K562 (cell line): Measurements from ENCODE around the gene RNF26. TPM values are rescaled to one million over a fixed set of nuclear protein-coding genes. Genes with fewer than 3 reads are reported as not detected.

ENCODE experiments used
- CGGBP1 ChIP-seq: fragments of 250-450 bp; sonication (Bioruptor Pico); IDR thresholded peaks from 2 replicates; pipeline ENCODE4 v1.9.0; 2021; ENCODE audit warnings: mild to moderate bottlenecking
- EP400 ChIP-seq: fragments of 450-650 bp; IDR thresholded peaks from 2 replicates; pipeline ENCODE4 v1.6.1; 2017; ENCODE audit warnings: antibody characterized with exemption, mild to moderate bottlenecking, moderate library complexity
- HMGN3 ChIP-seq: IDR thresholded peaks from 2 replicates; pipeline ENCODE4 v1.6.1; 2011; ENCODE audit warnings: borderline replicate concordance, low read depth, mild to moderate bottlenecking, mixed read lengths, low read length; ENCODE audit not compliant: insufficient read length; ENCODE audit errors: extremely low read depth
- MAFF ChIP-seq: IDR thresholded peaks from 2 replicates; pipeline ENCODE4 v1.6.1; 2012; ENCODE audit warnings: low read length, improper control_type of control experiment
- MAFK ChIP-seq: IDR thresholded peaks from 2 replicates; pipeline ENCODE4 v1.6.1; 2011; ENCODE audit warnings: low read length, improper control_type of control experiment
- NBN ChIP-seq: fragments of 450-650 bp; IDR thresholded peaks from 2 replicates; pipeline ENCODE4 v1.6.1; 2016; ENCODE audit warnings: low read depth, mild to moderate bottlenecking
- NR2C1 ChIP-seq, 2 experiments: fragments of 450-650 bp; IDR thresholded peaks; 2 replicates each; pipeline ENCODE4 v1.6.1; 2017; ENCODE audit warnings: mild to moderate bottlenecking in 2 of 2, antibody characterized with exemption in 1 of 2, inconsistent platforms in 1 of 2, missing compliant biosample characterization in 1 of 2, missing genetic modification characterization in 1 of 2
- OTX1 ChIP-seq: fragments of 450-650 bp; formaldehyde crosslinking; IDR thresholded peaks from 2 replicates; pipeline ENCODE4 v1.4.0; 2022; ENCODE audit warnings: mild to moderate bottlenecking
- RERE ChIP-seq: sonication (generic); formaldehyde crosslinking; IDR thresholded peaks from 2 replicates; pipeline ENCODE4 v1.8.0; 2023; ENCODE audit warnings: missing genetic modification reagents, mild to moderate bottlenecking, borderline replicate concordance
- SIN3B ChIP-seq: fragments of 450-650 bp; IDR thresholded peaks from 2 replicates; pipeline ENCODE4 v1.6.1; 2017; ENCODE audit warnings: low read depth, mild to moderate bottlenecking, moderate library complexity
- SRSF9 ChIP-seq: fragments of 200-400 bp; formaldehyde crosslinking; IDR thresholded peaks from 2 replicates; pipeline ENCODE4 v1.6.1; 2017; ENCODE audit warnings: low read depth, low read length, borderline replicate concordance
- ZBTB7A ChIP-seq: IDR thresholded peaks from 2 replicates; pipeline ENCODE4 v1.6.1; 2011; ENCODE audit warnings: low read depth, mild to moderate bottlenecking, low read length, moderate library complexity, borderline replicate concordance; ENCODE audit not compliant: control insufficient read depth
- ZBTB8A ChIP-seq: fragments of 450-650 bp; IDR thresholded peaks from 2 replicates; pipeline ENCODE4 v1.6.1; 2018; ENCODE audit warnings: mild to moderate bottlenecking, moderate library complexity; ENCODE audit not compliant: partially characterized antibody
- ZNF444 ChIP-seq: fragments of 250-450 bp; sonication (Bioruptor Pico); IDR thresholded peaks from 2 replicates; pipeline ENCODE4 v1.4.0; 2020; ENCODE audit warnings: mild to moderate bottlenecking, moderate library complexity
- polyA plus RNA-seq, 8 experiments: library from polyadenylated mRNA; depleted of rRNA in 4 of 8; stranded (reverse) in 5 of 8; unstranded in 3 of 8; fragments of >200 nt; fragmentation: Nextera tagmentation in 2 of 8; fragmentation: Illumina TruSeq in 1 of 8; extraction: Ambion mirVana in 2 of 8; extraction: Trizol in 1 of 8; gene quantifications; 2 replicates each; pipeline versions ENCODE4 v1.2.1 to v1.2.3, GENCODE V29; 2011 to 2014; ENCODE audit warnings: inconsistent platforms in 1 of 8, missing spikeins in 1 of 8
- total RNA-seq, 7 experiments: library from RNA; depleted of rRNA in 6 of 7; stranded (reverse); fragments of >200 nt in 6 of 7; fragmentation: Illumina TruSeq in 2 of 7; extraction: Trizol in 2 of 7; gene quantifications; 2 replicates each; pipeline versions ENCODE4 v1.2.1 to v1.2.3, GENCODE V29; 2011 to 2021; ENCODE audit warnings: low replicate concordance in 1 of 7
- TF ChIP-seq, protein P1 (sequence below): sonication (generic); formaldehyde crosslinking; IDR thresholded peaks from 2 replicates; pipeline ENCODE4 v1.4.0; 2020; ENCODE audit warnings: mild to moderate bottlenecking, missing genetic modification reagents
- TF ChIP-seq, protein P2 (sequence below): fragments of 450-650 bp; formaldehyde crosslinking; IDR thresholded peaks from 2 replicates; pipeline ENCODE4 v1.4.0; 2020; ENCODE audit warnings: mild to moderate bottlenecking, moderate library complexity
- TF ChIP-seq, protein P3 (sequence below): sonication (generic); formaldehyde crosslinking; IDR thresholded peaks from 2 replicates; pipeline ENCODE4 v1.8.0; 2022; ENCODE audit warnings: mild to moderate bottlenecking, missing genetic modification reagents

Gene RNF26
- total and polyA plus RNA-seq, 9 of the 15 experiments (the other 6 are each of a cell fraction or from before 2014, with no cell fraction given): 5.3 to 53.6 (median 12.7) TPM

GRCh38 chr11:119381181-119381988 is 47.1 kb downstream of the RNF26 start, which contains the start of gene USP2 (continued):
- peak; percentile 72; the same call in 1 of the 2 replicates for TF ChIP-seq NBN
- TF ChIP-seq ZBTB7A: peak; percentile 91
- no peak for TF ChIP-seq RERE (CRISPR knock-in tag)
- TF ChIP-seq, protein P1, sequence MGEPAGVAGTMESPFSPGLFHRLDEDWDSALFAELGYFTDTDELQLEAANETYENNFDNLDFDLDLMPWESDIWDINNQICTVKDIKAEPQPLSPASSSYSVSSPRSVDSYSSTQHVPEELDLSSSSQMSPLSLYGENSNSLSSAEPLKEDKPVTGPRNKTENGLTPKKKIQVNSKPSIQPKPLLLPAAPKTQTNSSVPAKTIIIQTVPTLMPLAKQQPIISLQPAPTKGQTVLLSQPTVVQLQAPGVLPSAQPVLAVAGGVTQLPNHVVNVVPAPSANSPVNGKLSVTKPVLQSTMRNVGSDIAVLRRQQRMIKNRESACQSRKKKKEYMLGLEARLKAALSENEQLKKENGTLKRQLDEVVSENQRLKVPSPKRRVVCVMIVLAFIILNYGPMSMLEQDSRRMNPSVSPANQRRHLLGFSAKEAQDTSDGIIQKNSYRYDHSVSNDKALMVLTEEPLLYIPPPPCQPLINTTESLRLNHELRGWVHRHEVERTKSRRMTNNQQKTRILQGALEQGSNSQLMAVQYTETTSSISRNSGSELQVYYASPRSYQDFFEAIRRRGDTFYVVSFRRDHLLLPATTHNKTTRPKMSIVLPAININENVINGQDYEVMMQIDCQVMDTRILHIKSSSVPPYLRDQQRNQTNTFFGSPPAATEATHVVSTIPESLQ: no peak
- no peak for TF ChIP-seq CGGBP1 (CRISPR knock-in tag)
- no peak for TF ChIP-seq SIN3B
- TF ChIP-seq, protein P2, sequence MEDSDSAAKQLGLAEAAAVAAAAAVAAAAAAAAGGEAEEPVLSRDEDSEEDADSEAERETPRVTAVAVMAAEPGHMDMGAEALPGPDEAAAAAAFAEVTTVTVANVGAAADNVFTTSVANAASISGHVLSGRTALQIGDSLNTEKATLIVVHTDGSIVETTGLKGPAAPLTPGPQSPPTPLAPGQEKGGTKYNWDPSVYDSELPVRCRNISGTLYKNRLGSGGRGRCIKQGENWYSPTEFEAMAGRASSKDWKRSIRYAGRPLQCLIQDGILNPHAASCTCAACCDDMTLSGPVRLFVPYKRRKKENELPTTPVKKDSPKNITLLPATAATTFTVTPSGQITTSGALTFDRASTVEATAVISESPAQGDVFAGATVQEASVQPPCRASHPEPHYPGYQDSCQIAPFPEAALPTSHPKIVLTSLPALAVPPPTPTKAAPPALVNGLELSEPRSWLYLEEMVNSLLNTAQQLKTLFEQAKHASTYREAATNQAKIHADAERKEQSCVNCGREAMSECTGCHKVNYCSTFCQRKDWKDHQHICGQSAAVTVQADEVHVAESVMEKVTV (CRISPR knock-in tag): peak; percentile 55
- no peak for TF ChIP-seq MAFK
- no peak for TF ChIP-seq ZNF444 (CRISPR knock-in tag)
- peak; percentile 84 for TF ChIP-seq HMGN3
- no peak for TF ChIP-seq OTX1 (CRISPR knock-in tag)
- TF ChIP-seq SRSF9: no peak
- peak; percentile 90 for TF ChIP-seq EP400
- no peak for TF ChIP-seq MAFF
- TF ChIP-seq, protein P3, sequence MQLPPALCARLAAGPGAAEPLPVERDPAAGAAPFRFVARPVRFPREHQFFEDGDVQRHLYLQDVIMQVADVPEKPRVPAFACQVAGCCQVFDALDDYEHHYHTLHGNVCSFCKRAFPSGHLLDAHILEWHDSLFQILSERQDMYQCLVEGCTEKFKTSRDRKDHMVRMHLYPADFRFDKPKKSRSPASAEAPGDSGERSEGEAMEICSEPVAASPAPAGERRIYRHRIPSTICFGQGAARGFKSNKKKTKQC: no peak
- no peak for TF ChIP-seq NR2C1 (IDR thresholded peaks at IDR 0.05)
- TF ChIP-seq NR2C1 (tag; IDR thresholded peaks at IDR 0.05): no peak
- TF ChIP-seq ZBTB8A: no peak
